ENCODE results near the gene SRSF8.

Gene SRSF8

GRCh38 chr11:95100191-95100648 is 33.5 kb downstream of the SRSF8 start:
- H3K4me3 ChIP-seq (ENCODE audit: low read depth, low read length) = no peak overlapping the region
- TF ChIP-seq, protein P1, sequence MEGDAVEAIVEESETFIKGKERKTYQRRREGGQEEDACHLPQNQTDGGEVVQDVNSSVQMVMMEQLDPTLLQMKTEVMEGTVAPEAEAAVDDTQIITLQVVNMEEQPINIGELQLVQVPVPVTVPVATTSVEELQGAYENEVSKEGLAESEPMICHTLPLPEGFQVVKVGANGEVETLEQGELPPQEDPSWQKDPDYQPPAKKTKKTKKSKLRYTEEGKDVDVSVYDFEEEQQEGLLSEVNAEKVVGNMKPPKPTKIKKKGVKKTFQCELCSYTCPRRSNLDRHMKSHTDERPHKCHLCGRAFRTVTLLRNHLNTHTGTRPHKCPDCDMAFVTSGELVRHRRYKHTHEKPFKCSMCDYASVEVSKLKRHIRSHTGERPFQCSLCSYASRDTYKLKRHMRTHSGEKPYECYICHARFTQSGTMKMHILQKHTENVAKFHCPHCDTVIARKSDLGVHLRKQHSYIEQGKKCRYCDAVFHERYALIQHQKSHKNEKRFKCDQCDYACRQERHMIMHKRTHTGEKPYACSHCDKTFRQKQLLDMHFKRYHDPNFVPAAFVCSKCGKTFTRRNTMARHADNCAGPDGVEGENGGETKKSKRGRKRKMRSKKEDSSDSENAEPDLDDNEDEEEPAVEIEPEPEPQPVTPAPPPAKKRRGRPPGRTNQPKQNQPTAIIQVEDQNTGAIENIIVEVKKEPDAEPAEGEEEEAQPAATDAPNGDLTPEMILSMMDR (IDR thresholded peaks at IDR 0.05; ENCODE audit: low read depth, low read length) = no peak
- in situ Hi-C loops (cut with HindIII; ENCODE audit: low sequenced_read_pairs) = no loop called here
- no peak for DNase-seq (ENCODE audit: low read depth, low spot score)

GRCh38 chr11:95100856-95101507 is 34.3 kb downstream of the SRSF8 start:
- DNase-seq (ENCODE audit: low read depth, low spot score) = no peak
- in situ Hi-C loops (cut with HindIII; ENCODE audit: low sequenced_read_pairs) = no loop called here
- TF ChIP-seq, protein P1 (IDR thresholded peaks at IDR 0.05; ENCODE audit: low read depth, low read length) = no peak
- H3K4me3 ChIP-seq (ENCODE audit: low read depth, low read length) = no peak overlapping the region

DNA sequence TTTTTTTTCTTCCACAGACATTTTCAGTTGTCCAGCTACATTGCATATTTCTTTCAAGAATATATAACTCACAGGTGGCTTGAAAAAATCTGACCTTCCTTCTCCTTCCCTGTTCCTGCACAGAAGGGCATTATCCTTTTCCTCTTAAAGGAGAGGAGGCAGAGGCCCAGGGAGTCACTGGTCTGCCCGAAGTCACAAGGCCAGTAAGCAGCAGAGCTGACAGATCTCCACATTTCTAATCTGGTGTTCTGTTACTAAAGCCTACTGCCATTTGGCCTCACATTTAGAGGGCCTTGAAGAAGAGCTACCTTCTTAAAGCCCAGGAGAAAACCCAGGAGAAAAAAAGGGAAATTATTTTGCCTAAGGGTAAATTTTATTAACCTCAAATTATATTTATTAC is 35.2 kb downstream of the SRSF8 start:
- in situ Hi-C loops (cut with HindIII; ENCODE audit: low sequenced_read_pairs) = no loop called here
- TF ChIP-seq, protein P1 (IDR thresholded peaks at IDR 0.05; ENCODE audit: low read depth, low read length) = no peak
- H3K4me3 ChIP-seq (ENCODE audit: low read depth, low read length) = no peak overlapping the region
- DNase-seq (ENCODE audit: low read depth, low spot score) = no peak

GRCh38 chr11:95102733-95103132 is 36.0 kb downstream of the SRSF8 start:
- no peak overlapping the region for H3K4me3 ChIP-seq (ENCODE audit: low read depth, low read length)
- TF ChIP-seq, protein P1 (IDR thresholded peaks at IDR 0.05; ENCODE audit: low read depth, low read length) = no peak
- no peak for DNase-seq (ENCODE audit: low read depth, low spot score)
- in situ Hi-C loops (cut with HindIII; ENCODE audit: low sequenced_read_pairs) = no loop called here

GRCh38 chr11:95103701-95104100 is 37.0 kb downstream of the SRSF8 start:
- in situ Hi-C loops (cut with HindIII; ENCODE audit: low sequenced_read_pairs) = no loop called here
- DNase-seq (ENCODE audit: low read depth, low spot score) = no peak

DNA sequence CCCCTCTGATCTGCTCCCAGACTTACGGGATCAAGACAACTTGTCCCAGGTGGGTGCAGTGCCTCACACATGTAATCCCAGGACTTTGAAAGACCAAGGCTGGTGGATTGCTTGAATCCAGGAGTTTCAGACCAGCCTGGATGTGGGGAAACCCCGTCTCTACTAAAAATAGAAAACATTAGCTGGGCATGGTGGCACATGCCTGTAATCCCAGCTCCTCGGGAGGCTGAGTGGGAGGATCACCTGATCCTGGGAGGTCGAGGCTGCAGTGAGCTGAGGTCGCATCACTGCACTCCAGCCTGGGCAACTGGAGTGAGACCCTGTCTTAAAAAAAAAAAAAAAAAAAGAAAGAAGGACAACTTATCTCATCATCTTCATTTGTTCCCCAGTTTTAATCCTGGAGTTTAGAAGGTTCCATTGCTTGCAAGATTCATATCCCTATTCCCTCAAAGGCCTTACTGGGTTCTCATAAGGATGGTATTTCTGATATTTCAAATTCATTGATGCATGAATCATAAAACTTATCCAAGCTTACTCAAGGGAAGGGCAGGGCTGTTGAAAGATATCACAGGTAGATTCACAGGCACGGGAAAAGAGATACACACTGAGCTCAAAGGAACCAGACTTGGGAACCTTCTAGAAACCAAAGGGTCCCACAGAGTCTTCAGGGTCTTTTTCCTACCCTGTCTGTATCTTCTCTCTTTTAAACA is 37.6 kb downstream of the SRSF8 start:
- H3K4me3 ChIP-seq (ENCODE audit: low read depth, low read length) = no peak overlapping the region
- TF ChIP-seq, protein P1 (IDR thresholded peaks at IDR 0.05; ENCODE audit: low read depth, low read length) = no peak
- no peak for DNase-seq (ENCODE audit: low read depth, low spot score)
- in situ Hi-C loops (cut with HindIII; ENCODE audit: low sequenced_read_pairs) = no loop called here

More at GRCh38 chr11:95103701-95104100, 37.0 kb downstream of the SRSF8 start:
- TF ChIP-seq, protein P1 (IDR thresholded peaks at IDR 0.05; ENCODE audit: low read depth, low read length) = no peak
- H3K4me3 ChIP-seq (ENCODE audit: low read depth, low read length) = no peak overlapping the region
